SHP77 (cell line): Measurements from ENCODE around the gene ARID1B.

Experiments used
- DNase-seq, 2 experiments: peaks; one replicate each; lab custom pipeline; 2025; lab: John Stamatoyannopoulos, UW

ARID1B gene

DNA sequence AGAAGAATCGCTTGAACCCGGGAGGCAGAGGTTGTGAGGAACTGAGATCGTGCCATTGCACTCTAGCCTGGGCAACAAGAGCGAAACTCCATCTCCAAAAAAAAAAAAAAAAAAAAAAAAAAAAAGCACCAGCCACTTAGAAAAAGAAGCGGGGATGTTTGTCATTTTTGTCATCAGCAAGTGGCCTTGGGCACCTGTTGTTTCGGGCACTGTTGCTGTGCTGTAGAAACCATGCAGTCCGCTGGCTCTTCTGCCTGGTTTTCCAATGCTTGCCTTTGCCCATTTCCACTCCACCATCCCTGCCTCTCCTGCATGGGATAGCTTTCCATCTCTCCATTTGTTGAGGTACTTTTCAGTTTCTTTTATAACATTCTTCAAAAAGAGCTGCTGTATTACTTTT lies 129.3 kb downstream of the ARID1B start:
- no peak for DNase-seq

- no peak for DNase-seq
These were observed 132.2 kb downstream of the ARID1B start for GRCh38 chr6:156909212-156910010.

- DNase-seq = no peak
These were observed 132.8 kb downstream of the ARID1B start for GRCh38 chr6:156910011-156910334.

DNA sequence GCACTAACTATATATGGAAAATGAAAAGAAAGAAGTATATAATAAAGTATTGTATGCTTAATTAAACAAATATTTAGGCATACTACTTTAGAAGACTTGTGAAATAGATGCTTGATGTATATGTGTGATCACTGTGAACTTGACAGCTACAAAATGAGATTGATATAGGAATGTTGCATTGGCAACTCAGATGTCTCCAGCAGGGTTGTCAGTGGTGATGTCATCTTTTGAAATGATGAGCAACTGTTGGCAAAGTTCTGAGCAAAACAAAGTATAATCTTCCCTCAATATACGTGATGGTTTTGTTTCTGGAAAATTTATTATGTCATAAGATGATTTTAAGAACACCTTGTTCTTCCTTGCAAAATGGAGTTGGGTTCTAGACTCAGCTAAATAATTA lies 133.8 kb downstream of the ARID1B start:
- DNase-seq = no peak

DNA sequence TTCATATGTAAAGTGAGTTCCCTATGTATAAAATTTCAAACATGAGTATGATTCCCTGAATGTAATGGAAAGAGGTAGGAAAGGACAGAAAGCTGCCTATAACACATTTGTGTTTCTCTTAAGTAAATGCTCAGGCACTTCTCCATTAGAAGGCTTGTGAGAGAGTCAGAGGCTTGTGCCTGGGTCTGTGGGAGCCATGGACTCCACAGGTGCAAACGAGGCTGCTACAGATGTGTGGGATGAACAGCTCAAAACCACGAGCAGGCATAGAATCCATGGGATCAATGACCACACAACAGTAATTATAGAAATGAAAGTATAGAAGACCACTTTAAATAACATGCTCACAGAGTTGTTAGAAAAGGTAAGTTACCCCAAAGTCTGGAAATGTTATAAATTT lies 134.4 kb downstream of the ARID1B start:
- DNase-seq = no peak

DNA sequence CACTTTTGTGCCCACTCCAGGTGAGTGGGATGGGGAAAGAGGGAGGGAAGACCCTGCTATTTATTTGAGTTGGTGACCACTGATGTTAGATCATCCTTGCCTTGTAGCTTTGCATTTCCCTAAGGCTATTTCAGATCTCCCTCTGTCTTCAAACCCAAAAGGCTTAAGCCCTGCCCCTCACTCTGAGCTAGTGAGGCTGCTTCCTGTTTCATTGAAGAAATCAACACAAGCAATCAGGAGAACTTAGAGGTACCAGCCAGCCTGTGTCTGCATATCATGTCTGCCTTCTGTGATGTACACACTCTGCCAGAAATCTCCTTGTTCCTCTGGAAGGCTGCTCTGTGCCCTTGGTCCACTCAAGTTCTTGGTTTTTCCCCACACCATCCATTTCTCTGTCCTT lies 135.3 kb downstream of the ARID1B start:
- DNase-seq = no peak

GRCh38 chr6:156914181-156914580 lies 137.0 kb downstream of the ARID1B start:
- DNase-seq = no peak

DNA sequence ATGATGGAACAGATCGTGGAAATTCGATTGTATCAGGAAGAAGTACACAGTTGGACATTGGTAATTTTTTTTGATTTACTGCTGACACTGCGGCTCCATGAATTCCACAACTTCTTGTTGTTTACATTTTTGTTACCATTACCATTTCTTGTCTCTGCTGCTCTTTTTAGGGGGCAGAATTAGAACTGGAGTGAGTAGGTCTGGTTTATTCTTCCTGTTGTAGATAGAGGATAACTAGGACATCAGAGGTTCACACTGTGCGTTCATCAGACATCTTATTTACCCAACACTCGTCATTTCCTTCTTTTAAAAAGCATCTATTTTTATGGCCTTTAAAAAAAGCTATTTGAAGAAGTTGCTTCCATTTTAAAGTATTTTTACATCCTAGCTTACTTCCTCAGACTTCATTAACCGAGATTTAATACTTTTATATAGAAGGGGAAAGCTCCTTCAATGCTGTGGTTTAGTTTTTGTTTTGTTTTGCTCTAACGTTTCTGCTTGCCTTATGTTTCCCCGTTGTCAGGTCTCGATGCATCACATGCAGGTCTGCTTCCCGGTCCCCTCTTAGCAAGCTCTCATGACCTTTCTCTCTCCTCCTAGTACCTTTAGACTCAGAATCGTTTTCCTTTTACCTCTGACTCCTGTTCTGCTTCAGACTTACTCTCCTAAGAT lies 139.1 kb downstream of the ARID1B start:
- no peak for DNase-seq

- DNase-seq = no peak
These were observed 140.0 kb downstream of the ARID1B start for GRCh38 chr6:156917213-156917612.

DNA sequence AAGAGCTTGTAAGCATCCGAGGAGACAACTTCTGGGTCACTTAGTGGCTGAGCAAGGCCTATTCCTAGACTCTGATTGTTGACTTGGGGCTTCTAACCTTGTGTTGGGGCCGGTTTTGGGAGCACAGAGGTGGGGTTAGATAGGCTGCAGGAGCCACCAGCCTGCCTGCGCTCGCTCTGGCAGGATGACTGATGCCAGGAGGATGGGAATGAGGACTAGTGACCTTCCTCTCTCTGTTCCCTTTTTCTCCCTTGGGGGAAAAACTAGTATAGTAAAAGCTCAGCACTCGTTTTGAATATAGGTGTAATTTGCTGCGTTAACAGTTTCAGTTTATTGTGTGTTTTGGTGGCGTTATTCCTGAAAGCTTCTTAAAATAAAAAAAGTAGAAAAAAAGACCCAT lies 141.5 kb downstream of the ARID1B start:
- no peak for DNase-seq

DNA sequence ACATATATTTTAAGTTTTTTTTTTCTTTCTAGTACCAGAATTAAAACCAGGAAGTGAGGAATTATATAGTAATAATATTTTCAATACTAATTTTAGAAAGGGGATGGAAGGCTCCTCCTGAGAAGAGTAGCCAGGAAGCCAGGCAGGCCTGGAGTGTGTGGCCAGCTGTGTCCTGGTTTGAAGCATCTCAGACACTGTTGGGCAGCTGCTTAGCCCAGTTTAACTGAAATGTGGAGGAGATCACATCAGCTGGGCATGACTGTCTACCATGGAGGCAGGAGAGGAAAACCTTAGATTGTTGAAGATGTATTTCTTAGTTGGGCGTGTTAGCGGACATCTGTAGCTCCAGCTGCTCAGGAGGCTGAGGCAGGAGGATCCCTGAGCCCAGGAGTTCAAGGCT lies 142.2 kb downstream of the ARID1B start:
- peak in 1 of 2 experiments; percentile 18 for DNase-seq

GRCh38 chr6:156919814-156920369 lies 142.7 kb downstream of the ARID1B start:
- no peak for DNase-seq

GRCh38 chr6:156924246-156924645 lies 147.1 kb downstream of the ARID1B start:
- no peak for DNase-seq

- DNase-seq = no peak
These were observed 147.8 kb downstream of the ARID1B start for GRCh38 chr6:156925026-156925425.

DNA sequence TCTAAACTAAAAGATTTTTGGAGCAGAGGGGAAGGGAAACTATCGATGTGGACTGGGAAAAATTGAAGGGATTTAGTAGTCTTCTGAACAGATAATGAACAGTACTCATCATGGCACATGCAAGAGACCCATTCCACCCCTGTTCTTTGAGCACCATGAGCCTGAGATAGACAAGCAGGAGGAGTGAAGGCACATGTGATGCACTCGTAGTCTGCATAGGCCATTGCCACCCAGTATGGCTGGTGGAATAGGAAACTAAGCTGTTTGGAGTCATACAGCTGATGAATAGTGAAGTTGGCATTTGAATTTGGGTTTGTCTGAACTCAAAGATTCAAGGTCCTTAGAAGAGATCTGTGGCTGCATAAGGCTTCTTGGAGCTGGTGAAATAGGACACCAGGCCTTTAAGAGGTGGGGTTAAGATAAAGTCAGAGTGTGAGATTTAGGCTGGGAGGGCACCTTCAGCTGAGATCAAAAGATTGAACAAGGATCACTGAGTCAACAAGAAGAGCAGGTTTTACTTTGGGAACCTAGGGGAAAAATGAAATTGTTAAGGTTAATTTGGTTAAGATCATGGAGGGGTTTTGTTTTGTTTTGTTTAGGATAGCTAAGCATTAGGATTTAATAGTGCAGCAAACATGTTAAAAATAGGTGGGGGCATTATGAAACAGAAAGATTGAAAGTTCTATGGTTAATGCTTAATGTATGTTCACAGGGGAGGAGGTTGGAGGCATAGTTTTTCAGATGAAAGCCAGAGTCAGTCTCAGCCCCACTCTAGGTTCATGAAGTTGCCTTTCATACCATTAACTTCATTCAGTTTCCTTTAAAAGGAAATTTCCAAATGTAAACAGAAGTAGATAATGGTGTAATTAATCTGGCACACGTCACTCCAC lies 148.8 kb downstream of the ARID1B start:
- DNase-seq = no peak

DNA sequence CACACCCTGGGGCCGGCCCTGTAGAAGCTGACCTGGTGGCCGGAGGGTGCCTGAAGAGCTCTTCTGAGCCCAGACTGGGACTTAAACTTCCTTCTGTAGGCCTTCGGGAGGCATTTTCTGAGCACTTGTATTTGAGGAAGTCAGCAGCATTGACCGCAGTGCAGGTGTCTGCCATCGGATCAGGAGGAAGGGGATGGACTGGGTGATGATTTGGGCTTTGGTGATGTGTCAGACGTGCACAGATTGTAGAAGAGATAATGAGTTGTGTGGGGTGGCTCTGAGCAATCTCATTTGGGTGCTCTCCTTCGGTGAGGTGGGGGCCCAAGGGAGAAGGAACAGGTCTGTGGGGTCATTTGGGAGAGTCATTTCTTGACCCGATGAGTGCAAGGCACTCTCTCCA lies 150.9 kb downstream of the ARID1B start:
- no peak for DNase-seq

GRCh38 chr6:156928972-156929371 lies 151.8 kb downstream of the ARID1B start:
- no peak for DNase-seq

DNA sequence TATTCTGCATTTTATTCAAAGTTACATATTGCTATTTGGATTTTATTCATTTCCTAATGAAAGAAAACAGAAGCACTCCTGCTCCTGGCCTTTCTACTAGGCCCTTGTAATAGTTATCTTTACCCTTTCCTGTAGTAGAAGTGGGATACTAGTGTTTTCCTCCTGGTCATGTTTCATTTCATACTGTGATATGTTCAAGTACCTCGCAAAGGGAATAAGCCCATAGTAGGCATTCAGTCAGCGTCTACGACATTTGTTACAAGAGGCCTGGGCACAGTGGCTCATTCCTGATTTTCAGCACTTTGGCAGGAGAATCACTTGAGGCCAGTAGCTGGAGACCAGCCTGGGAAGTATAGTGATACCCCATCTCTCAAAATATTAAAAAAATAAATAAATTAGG lies 154.1 kb downstream of the ARID1B start:
- DNase-seq = no peak

DNA sequence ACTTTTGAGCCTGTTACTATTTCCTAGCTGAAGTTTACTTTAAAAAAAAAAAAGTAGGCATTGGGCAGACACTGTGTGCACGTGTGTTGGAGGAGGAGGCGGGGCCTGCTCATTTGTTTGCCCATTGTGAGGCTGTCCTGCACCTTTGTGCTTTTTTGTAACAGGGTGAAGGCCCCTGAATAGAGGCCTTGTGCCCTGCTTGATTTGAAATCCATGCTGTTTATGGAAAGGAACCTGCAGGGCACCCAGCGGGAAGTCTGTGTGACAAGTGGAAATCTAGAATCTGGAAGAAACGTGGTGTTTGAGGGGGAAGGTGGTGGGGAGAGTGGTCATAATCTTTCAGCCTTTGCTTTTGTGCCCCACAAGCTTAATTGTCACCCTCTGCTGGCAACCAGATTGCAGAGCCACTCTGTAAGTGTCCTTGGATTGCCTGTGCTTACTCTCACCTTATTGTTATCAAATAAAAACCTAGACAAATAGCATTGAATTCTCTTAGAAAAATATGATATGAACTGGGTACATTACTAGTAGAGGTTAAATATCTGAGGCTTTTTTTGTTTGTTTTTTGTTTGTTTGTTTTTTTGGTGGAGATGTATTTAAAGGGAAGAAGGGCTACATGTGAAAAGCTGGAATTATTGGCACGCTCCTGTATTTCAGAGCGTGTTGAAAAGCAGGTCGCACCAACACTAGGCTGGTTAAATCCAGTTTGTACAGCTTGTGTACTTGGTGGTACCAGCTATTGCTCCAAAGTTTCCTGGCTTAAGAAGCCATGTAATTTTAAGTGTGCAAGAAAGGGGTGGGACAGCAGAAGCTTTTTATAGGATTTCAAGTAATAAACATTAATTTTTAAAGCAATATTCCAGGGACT lies 156.3 kb downstream of the ARID1B start:
- DNase-seq = peak in 1 of 2 experiments; percentile 15

DNA sequence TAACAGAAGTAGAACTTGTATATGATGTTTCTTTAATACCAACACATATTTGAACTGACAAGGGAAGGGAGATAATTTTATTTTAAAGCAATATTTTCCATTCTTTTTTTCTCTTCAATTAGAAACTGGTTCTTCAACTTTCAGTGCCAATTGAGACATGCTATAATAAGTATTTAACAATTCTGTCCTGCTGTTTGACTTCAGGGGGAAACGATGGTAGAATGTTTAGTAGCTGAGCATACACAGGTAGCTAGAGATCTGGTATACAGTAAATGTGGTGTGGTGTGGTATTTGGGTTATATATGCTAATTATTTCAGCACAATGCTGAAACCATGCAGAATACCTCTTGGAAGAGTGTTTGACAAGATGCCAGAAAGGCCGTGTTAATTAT lies 156.9 kb downstream of the ARID1B start:
- no peak for DNase-seq

GRCh38 chr6:156935000-156935399 lies 157.8 kb downstream of the ARID1B start:
- DNase-seq = no peak

DNA sequence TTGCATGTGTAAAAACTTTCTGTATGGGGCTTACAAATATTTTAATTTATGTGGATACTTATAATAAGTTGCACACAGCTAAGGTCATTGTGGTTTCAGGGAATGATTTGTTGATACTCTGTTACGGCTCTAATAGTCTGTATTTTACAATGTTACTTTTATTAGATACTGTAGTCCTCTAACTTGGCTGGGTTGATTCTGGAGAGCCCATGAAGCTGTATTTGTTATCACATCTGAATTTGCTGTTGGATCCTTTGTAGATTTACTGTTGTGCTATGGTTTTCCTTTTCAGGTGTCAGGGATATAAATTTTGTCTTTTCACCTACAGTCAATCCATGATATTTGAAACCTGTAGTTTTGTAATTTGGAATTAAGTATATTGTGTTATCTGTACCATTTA lies 161.0 kb downstream of the ARID1B start:
- no peak for DNase-seq
